HG03378 (cell line): Measurements from ENCODE around the gene RANBP9.

ENCODE experiments used
- ATAC-seq: cut with Tn5 transposase; IDR thresholded peaks from one replicate; pipeline ENCODE4 v1.9.1; 2021; ENCODE audit warnings: mild to moderate bottlenecking, moderate library complexity; ENCODE audit not compliant: unreplicated experiment

RANBP9 gene

GRCh38 chr6:13572240-13572639 lies 139.4 kb downstream of the RANBP9 start:
- ATAC-seq = no peak
